NCI-H2081 treated with DMSO at 0.1 percent for 48 hours (cell line): Measurements from ENCODE around the gene MEA1.

ENCODE experiments used
- DNase-seq: peaks from one replicate; lab custom pipeline; 2025; lab: John Stamatoyannopoulos, UW

Gene MEA1

DNA sequence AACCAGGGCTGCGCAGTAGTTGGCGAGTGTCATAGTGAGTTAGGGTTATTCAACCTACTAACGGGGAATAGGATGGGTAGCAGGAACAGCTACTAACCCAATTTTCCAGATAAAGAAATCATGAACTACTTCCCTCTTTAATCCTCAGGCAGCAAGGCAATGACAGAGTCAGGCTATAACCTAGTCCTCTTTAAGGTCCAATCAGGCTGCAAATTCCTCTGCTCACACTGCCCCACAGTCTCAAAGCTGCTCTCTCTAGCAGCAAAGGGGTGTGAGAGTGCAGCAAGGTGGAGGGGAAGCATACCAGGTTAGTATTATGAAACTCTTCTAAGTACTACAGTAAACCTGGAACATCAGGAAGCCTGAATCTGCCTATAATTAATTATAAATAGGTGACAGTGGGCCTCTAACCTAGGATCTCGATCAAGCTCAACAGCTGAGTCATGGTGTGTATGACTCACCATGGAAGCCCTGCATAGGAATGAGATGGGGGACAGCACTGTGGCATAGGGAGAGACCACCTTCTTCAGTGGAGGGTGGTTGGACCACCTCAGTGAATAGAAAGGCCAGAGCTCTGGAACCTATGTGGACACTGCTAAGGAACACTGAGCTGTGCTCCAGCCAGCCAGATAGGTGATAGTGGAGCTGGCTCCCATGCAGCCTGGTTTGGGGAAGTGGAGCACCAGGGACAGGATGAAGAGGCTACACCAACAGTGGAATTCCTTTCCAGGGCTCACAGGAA is 42.7 kb downstream of the MEA1 start:
- no peak for DNase-seq

DNA sequence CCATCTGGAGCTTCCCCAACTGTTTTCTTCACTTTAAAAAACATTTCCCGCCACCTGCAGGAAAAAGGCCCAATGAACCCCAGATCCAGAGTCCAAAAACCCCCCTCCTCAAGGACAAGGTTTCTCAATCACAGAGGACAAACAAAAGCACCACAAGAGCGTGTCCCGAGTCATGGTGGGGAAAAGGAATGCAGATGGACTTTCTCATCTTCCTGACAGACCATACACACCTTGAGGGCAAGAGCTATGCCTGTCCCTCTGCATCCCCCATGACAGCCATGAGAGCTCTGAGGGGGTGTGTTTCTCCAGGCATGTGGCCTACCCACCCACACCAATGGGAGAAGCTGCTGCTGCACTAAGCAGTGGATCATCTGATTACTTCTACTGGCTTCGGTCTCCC is 43.8 kb downstream of the MEA1 start:
- DNase-seq: no peak

- DNase-seq: no peak
Measured at GRCh38 chr6:42969431-42969830, 44.3 kb downstream of the MEA1 start.

- no peak for DNase-seq
Measured at GRCh38 chr6:42968783-42969182, 45.0 kb downstream of the MEA1 start.

GRCh38 chr6:42968126-42968701 is 45.5 kb downstream of the MEA1 start:
- DNase-seq: no peak

DNA sequence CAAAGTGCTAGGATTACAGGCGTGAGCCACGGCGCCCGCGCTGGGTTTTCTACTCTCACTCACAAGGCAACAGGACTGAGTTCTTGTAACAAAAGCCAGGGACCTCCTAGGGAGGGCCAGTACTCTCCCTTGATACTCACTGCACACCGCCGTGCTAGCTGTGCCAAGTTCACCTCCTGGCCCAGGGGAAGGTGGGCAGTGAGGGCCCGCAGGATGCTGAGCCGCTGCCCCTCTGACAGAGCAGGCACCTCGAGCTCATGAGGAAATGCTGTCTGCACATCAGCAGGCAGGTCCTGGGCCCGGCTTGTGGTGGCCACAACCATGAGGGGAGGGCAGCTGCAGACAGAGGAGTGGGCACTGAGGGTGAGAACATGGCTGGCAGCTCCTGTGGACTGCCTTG is 46.5 kb downstream of the MEA1 start:
- no peak for DNase-seq

DNA sequence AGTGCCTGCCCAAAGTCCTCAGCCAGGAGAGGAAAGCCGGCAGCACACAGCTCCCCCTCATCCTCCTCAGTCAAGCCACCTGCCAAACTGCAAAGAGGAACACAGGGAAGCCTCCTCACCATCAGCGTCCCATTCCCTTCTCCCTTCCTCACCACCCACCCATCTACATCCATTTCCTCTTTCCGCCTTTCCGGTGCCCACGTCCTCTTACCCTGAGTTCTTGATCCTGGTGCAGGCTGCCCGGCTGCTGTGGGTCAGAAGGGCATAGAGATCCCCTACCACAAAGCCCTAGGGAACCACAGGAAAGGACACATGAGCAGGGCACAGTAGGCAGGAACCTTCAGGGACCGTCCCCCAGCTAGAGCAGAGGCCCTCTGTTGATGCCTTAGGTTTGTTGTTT is 47.2 kb downstream of the MEA1 start:
- no peak for DNase-seq

GRCh38 chr6:42963855-42964605 is 49.7 kb downstream of the MEA1 start:
- no peak for DNase-seq

DNA sequence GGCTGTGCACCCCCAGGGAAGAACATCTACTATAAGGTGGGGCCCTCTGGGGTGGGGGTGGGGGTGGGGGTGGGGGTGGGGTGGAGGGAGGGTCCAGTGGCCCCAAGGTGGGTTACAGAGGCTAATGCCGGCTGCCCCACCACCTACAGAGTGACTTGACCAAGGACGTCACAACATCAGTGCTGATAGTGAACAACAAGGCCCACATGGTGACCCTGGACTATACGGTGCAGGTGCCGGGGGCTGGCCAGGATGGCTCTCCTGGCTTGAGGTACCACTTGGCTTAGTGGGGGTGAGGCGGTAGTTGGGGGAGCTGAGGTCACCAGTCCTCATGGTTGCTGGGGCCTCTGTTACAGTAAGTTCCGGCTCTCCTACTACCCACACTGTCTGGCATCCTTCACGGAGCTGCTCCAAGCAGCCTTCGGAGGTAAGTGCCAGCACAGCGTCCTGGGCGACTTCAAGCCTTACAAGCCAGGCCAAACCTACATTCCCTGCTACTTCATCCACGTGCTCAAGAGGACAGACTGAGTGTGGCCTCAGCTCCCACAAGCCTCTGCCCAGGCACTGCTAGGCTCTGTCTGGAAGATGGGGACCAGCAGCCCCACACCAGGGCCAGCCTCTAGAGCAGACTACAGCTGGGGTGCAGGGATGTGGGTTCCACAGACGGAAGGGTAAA is 50.4 kb downstream of the MEA1 start:
- DNase-seq: no peak

DNA sequence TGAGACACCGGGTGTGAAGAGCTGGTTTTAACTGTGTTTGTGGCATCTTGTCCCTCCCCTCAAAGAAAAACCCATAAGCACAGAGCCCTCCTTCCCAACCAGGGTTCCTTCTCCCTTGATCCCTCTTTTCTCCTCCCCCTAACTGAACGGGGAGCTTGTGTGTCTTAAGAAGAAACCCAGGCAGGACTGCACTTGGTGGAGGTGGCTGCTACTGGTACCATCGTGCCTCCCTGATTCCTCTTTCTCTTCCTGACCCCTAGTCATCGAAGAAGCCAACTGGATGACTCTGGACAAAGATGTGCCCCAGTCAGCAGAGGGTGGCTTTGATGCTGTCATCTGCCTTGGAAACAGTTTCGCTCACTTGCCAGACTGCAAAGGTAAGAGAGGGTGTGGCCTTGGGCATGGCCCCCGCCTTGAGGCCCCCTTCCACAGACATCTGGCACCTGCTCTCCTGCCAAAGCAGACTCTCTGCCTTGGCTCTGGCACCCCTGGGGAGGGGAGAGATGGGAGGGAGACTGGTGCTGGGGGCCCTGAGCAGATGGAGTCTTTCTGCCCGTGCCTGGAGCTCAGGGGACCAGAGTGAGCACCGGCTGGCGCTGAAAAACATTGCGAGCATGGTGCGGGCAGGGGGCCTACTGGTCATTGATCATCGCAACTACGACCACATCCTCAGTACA is 51.1 kb downstream of the MEA1 start:
- DNase-seq: no peak

- no peak for DNase-seq
Measured at GRCh38 chr6:42962096-42962495, 51.6 kb downstream of the MEA1 start.
